ENCODE data around the gene PCOLCE2. TPM values are rescaled to one million over a fixed set of nuclear protein-coding genes. Genes with fewer than 3 reads are reported as not detected.

PCOLCE2 gene
- total and polyA plus RNA-seq, 8 donors = 0.23 to 2.5 (median 0.66) TPM

DNA sequence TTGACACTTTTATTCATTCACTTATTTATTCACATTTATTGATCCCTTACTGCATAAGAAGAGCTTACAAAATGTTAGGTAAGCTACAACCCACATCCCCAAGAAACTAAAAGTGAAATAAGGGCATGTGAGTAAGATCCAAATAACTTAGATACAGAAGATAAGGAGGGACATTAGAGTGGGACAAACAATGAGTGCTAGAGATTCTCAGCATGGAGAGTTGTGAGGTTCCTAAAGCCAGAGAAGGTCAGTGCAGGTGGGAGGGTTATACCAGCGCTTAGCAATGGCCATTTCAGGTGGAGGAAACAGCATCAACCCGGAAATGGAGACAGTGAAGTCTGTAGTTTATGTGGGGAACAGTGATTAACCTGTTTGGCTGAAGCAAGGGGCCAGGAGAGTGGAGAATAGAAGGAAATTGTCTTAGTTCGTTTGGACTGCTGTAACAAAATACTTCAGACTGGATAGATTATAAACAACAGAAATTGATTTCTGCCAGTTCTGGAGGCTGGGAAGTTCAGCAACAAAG, 25.5 kb upstream of the PCOLCE2 start:
- no peak for FAIRE-seq
- Histone ChIP-seq H3K27ac (no peak overlapping the region), H3K4me1 (no peaks in the 10 kb centered on the region), H3K27me3 (no peaks in the 10 kb centered on the region), H3K9me3 (no peaks in the 10 kb centered on the region), H3K36me3 (no peaks in the 10 kb centered on the region), H3K4me3 (no peak overlapping the region)
- ATAC-seq = no peak
- 23 to 32% methylated on average over 3 of the region's 3 CpGs for WGBS, 2 donors
- intact Hi-C loops (cut with DNase I) = no loop called here
- TF ChIP-seq, protein P1, sequence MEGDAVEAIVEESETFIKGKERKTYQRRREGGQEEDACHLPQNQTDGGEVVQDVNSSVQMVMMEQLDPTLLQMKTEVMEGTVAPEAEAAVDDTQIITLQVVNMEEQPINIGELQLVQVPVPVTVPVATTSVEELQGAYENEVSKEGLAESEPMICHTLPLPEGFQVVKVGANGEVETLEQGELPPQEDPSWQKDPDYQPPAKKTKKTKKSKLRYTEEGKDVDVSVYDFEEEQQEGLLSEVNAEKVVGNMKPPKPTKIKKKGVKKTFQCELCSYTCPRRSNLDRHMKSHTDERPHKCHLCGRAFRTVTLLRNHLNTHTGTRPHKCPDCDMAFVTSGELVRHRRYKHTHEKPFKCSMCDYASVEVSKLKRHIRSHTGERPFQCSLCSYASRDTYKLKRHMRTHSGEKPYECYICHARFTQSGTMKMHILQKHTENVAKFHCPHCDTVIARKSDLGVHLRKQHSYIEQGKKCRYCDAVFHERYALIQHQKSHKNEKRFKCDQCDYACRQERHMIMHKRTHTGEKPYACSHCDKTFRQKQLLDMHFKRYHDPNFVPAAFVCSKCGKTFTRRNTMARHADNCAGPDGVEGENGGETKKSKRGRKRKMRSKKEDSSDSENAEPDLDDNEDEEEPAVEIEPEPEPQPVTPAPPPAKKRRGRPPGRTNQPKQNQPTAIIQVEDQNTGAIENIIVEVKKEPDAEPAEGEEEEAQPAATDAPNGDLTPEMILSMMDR (IDR thresholded peaks at IDR 0.05) = no peak
- no peak for DNase-seq

DNA sequence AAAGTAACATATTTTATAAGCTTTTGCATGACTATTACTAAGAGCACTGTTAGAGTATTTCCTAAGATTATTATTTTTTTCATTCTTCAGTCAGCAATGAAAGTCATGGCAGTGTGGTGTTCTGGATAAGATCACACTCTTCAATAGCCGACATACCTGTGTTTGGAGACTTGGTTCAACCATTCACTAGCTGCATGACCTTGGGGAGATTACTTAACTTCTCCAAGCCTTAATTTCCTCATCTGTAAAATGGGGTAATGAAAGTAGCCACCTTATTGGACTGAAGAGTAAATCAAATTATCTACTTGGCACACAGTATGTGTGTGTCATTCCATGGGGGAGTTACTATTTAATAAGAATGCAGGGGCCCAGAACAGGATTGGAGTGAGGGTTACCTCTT, 24.5 kb upstream of the PCOLCE2 start:
- WGBS, 2 donors = 40 to 44% methylated on average over 1 of the region's 1 CpG
- no peak overlapping the region for H3K27ac ChIP-seq
- no peaks in the 10 kb centered on the region for H3K9me3 ChIP-seq
- intact Hi-C loops (cut with DNase I) = no loop called here
- FAIRE-seq = no peak
- no peaks in the 10 kb centered on the region for H3K27me3 ChIP-seq
- H3K36me3 ChIP-seq = no peaks in the 10 kb centered on the region
- H3K4me3 ChIP-seq = no peak overlapping the region
- H3K4me1 ChIP-seq = no peaks in the 10 kb centered on the region
- DNase-seq = no peak
- no peak for ATAC-seq
- TF ChIP-seq, protein P1 (IDR thresholded peaks at IDR 0.05) = no peak

DNA sequence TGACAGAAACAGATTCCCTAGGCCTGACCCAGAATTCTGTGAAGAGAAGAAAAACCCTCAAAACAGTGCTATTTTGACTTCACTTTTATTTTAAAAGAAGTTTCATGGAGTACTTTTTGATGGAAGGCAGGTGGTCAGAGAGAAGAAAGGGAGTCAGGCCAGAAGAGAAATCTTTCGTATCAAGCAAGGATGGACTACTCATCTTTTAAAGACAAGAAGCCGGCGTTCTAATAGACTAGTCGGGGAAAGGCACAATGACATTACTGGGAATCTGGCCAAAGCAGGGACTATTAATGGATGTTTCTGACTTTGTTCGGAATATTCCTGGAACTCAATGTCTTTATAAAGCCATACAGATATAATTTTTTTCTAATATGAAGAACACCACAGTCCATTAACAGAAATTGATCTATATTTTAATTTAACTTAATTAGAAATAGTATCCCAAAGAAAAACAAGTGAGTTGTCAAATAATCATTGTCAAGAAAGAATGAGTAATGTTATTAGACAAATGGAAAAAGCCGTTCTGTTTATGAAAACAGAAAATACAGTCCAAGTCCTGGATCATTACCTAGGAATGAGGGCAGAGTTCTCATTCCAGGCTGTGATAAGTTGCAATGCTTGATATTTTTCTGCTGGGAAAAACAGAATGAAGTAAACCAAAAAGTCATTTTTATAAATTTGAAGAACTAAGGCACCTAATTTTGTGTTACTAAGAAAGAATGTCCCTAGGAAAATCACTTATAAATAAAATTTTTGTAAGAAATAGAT, 23.7 kb upstream of the PCOLCE2 start:
- Histone ChIP-seq H3K9me3 (no peaks in the 10 kb centered on the region), H3K27ac (no peak overlapping the region), H3K36me3 (no peaks in the 10 kb centered on the region), H3K4me3 (no peak overlapping the region), H3K27me3 (no peaks in the 10 kb centered on the region), H3K4me1 (no peaks in the 10 kb centered on the region)
- WGBS, 2 donors = 50 to 54% methylated on average over 6 of the region's 6 CpGs
- intact Hi-C loops (cut with DNase I) = no loop called here
- TF ChIP-seq, protein P1 (IDR thresholded peaks at IDR 0.05) = no peak
- no peak for FAIRE-seq
- no peak for DNase-seq
- no peak for ATAC-seq

DNA sequence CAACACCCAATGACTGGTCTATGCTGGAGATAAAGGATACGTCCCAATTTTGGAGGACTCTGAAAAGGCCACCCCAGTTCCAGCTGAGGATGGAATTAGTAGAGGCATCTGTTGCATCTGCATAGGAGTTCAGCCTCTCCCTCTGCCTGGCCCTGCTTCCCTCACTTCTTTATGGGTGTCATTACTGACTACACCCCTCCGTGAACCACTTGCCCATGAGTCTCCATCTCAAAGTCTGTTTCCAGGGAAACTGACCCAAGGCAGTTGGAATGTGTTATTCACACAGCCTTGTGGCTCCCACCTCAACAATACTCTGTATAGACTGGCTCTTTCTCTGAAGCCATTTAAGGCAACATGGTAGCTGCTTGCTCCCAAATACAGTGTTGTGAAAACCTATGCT, 21.4 kb upstream of the PCOLCE2 start:
- no peaks in the 10 kb centered on the region for H3K27me3 ChIP-seq
- TF ChIP-seq, protein P1 (IDR thresholded peaks at IDR 0.05) = no peak
- FAIRE-seq (no peak), DNase-seq (no peak), ATAC-seq (no peak)
- H3K27ac ChIP-seq = no peak overlapping the region
- H3K4me3 ChIP-seq = no peak overlapping the region
- H3K9me3 ChIP-seq = no peaks in the 10 kb centered on the region
- H3K36me3 ChIP-seq = no peaks in the 10 kb centered on the region
- intact Hi-C loops (cut with DNase I) = no loop called here
- no peaks in the 10 kb centered on the region for H3K4me1 ChIP-seq
- 31 to 54% methylated on average over 2 of the region's 2 CpGs for WGBS, 2 donors

DNA sequence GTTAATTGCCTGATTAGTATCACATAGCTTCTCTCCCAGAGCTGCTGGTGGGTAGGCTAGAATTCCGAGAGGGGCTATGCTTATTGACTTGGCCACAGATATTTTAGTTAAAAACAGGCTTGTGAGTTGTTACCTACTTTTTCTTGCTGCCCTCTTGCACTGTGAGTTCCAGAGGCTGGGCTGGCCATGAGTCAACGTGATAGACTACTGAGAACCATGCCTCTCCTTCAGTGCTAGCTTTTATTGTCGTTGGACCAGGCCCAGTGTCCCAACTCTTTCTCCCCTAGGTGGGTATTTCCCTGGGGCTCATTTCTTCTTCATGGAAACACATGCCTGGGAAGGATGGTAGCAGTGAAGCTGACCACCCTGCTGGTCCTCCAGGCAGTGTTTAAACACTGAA, 20.4 kb upstream of the PCOLCE2 start:
- no peaks in the 10 kb centered on the region for H3K9me3 ChIP-seq
- ATAC-seq = no peak
- intact Hi-C loops (cut with DNase I) = no loop called here
- H3K27me3 ChIP-seq = no peaks in the 10 kb centered on the region
- no peak overlapping the region for H3K4me3 ChIP-seq
- WGBS, 2 donors = 69 to 71% methylated on average over 3 of the region's 3 CpGs
- H3K4me1 ChIP-seq = no peaks in the 10 kb centered on the region
- no peak for FAIRE-seq
- TF ChIP-seq, protein P1 (IDR thresholded peaks at IDR 0.05) = no peak
- DNase-seq = no peak
- H3K36me3 ChIP-seq = no peaks in the 10 kb centered on the region
- H3K27ac ChIP-seq = no peak overlapping the region
